Epithelial cell of prostate (primary cell): Measurements from ENCODE around the gene ATAD1.
"Not testable (repeated sequence)": the region's sequence is repeated elsewhere in the genome, so short reads cannot be mapped to it uniquely, and the experiment has no call there.

Source experiments
- DNase-seq: peaks from one replicate; pipeline ENCODE4 v3.0.0-alpha.2; 2011; ENCODE audit warnings: low read depth, low spot score
- H3K27ac ChIP-seq: fragments of 450-650 bp; 2 replicates; pipeline ENCODE4 v1.5.1; 2017; ENCODE audit warnings: mild to moderate bottlenecking

Gene ATAD1

DNA sequence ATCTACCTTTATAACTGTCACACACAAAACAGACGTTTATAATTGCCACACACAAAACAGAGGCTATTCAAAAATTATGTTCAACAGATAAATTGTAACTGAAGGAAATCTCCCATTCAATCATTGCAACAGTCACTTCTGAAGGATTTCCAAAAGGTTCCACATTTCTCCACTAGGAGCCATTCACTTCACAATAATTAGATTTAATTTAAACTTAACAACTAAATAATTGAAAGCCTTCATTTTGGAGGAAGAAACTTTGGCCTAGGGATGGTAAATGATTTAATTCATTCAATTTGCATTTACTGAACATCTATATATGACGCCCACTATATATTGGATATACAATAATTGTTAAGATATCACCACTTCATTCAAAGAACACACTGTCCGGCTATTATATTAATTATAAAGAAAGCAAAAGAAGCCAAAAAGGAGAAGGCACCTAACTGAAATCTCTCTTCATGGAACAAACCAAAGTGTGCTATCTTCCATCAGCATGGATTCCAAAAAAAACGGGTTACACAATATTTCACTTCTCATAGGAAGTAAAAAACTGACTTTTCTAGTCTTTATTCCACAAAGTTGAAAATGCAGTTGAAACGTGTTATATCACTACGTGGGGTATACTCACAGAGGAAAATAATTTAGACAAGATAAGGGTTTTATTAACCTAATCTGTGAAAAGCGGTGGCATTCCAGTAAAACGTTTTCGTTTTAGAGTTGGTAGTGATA is 1.7 kb downstream of the ATAD1 start:
- DNase-seq: no peak
- H3K27ac ChIP-seq: no peak overlapping the region

DNA sequence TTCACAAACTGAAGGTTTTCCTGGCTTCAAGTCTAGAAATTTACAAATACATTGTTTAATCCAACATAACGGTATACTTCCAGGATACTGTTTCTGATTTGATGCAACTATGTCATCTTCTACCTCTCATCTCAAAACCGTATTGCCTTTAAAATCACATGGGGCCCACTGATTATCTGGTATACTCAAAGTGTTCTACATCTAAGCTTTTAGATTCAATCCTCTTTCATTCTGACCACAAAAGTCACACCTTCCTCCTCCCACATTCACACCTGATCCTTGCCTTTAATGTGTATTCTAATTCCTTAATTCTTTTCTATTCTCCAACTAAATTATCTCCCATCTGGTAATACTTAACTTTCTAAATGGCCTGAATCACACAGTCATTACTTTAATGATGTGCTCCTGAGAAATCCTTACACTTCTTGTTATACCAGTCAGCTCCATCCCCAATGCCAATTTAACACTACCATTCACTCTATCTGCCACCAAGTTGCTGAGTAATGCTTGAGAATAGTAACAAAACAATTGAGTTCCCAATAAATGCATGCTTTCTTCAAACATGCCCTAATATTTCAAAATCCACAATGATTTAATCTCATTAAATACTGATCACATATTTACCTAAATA is 13.0 kb downstream of the ATAD1 start:
- no peak for DNase-seq

DNA sequence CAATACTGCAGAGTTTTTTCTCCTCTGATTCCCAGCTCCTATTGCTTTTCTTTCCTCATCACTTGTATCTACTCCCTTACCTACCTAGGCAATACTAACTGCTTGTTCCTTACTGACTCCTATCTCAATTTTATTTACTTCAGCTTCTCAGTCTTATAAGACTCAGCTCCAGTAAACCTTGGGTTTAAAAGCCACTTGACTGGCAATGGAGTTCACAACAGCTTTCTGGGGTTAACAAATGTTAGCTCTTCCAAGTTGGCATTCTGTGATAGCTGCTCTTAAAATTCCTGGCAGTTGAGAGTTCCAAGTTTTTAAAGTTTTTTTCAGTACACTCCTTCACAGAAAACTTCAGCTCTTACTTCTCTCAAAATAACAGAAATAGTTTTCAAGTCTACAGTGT is 14.2 kb downstream of the ATAD1 start:
- no peak overlapping the region for H3K27ac ChIP-seq
- DNase-seq: no peak

More for the DNA sequence above, 13.0 kb downstream of the ATAD1 start:
- no peak overlapping the region for H3K27ac ChIP-seq

DNA sequence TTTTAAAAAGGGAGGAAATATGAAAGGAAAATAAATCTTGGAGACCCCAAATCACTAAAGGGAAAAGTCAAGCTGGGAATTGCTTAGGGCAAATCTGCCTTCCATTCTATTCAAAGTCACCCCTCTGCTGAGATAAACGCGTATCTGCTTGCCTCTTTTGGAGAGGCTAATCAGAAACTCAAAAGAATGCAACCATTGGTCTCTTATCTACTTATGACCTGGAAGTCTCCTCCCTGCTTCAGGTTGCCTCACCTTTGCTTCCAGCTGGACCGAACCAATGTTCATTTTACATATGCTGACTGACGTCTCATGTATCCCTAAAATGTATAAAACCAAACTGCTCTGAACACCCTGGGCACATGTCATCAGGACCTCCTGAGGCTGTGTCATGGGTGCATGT is 14.7 kb downstream of the ATAD1 start:
- no peak overlapping the region for H3K27ac ChIP-seq
- DNase-seq: no peak

DNA sequence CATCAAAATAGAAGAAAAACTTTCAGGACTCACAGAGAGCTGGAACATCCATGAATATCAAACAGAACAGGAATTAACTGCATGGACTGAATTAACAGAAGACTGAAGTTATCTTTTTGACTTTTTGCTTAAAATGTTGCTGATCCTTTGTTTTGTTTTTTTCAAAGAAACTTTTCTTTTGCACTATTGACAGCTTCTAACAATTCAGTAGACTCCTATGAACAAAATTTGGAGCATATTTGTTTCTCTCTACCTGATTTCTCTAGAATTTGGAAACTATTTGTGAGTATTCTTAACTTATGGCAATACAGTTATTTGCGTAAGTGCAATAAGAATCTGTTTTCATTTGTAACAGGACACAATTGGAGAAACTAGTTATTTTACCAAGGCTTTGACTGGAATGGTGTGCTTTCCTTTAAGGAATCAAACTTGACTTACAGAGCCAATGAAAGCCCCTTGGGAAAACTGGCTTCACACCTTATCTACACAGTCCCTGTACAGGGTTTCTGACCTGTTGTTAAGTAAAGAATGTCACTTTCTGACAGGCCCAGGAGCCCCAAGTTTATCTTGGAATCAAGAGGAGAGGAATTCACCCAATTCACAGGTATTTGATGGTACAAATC is 16.1 kb downstream of the ATAD1 start:
- not testable (repeated sequence) for DNase-seq, H3K27ac ChIP-seq

DNA sequence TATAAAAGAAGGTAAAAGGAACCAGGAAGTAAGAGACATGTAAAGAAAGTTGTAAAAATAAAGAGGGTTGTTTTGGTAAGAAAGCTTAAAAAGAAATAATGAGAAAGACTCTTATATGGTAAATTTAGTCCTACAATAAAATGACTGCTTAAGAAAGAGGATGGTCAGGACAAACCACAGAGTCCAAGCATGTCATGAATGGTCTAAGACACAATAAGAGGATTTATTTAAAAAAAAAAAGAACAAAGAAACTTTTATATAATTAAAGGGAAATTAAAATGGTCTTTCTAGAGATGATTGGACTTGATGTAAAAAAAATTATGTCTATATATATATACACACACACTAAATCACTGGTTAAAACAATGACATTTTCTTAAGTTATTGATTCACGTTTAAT is 18.2 kb downstream of the ATAD1 start:
- DNase-seq: no peak
- no peak overlapping the region for H3K27ac ChIP-seq

DNA sequence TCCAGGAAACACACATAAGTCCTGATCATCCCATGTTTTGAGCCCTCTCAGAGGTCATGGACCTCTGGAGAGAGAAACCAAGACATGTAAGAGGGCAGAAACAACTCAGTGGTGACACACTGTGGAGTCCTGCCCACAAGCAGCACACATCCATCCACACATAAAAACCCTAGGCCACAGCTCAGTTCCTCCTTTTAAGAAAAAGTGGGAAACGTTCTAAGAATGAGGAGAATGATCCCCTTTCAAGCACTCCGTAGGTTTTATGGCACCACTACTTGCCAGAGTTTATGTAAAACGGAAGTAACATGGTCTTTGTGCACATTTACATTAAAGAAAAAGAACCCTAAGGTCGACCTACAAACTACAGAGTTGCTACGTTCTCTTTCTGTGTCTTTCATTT is 19.9 kb downstream of the ATAD1 start:
- H3K27ac ChIP-seq: no peak overlapping the region
- no peak for DNase-seq

DNA sequence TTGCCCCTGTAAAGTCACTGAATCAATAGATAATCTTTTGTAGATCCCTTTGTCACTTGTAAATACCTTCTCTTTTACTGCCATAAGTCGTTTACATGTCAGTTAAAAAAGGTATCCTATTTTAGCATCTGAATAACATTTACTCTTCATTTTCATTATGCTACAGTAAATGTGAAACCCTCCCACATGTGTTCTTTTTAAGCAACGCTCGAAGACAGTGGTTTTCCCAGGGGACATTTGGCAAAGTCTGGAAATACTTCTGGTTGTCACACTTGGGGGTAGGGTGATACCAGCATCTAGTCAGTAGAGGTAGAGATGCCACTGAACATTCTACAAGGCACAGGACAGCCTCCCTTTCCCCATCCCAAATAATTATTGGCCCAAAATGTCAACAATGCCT is 23.7 kb downstream of the ATAD1 start:
- DNase-seq: no peak

DNA sequence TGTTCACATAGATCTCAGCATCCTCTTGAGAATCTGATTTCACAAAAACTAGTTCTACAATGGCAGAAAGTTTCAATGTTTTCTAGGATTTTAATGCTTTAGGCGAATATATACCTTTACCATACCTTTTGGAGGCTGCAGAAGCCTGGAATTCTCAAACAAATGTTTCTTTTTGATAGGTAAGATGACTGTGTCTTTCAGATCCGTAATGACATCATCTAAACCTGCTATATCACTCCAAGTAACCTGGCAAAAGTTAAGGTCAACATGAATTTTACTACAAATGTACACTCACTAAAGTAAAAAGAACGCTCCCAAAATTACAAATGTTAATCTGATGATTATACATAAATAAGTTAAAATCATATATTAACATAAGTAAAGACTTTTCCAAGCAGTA is 27.8 kb downstream of the ATAD1 start:
- H3K27ac ChIP-seq: no peak overlapping the region

More for the DNA sequence above, 23.7 kb downstream of the ATAD1 start:
- no peak overlapping the region for H3K27ac ChIP-seq

DNA sequence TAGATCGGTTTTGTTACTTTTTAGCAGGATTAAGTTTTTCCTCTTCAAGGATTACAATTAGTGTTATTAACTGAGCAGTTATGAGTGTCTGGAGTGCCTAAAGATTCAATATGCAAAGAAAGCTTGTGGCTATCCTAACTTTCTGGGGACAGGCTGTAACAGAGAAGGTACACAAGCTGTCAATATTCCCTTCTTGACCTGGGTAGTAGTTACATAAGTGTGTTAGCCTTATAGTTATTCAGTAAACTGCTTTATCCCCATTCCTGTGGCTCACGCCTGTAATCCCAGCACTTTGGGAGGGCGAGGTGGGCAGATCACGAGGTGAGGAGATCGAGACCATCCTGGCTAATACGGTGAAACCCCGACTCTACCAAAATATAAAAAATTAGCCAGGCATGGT is 31.6 kb downstream of the ATAD1 start:
- no peak for DNase-seq
- H3K27ac ChIP-seq: no peak overlapping the region

More for the DNA sequence above, 27.8 kb downstream of the ATAD1 start:
- no peak for DNase-seq

DNA sequence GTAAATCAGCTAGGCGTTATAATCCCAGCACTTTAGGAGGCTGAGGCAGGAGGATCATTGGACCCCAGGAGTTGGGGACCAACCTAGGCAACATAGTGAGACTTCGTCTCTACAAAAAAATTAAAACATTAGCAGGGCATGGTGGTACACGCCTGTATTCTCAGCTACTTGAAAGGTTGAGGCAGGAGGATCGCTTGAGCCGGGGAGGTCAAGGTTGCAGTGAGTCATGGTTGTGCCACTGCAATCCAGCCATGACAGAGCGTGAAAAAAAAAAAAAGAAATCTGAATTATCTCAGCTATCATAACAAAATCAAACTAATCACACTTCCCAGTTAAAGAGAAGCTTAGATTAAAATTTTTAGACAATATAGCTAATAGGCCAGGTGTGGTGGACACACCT is 35.3 kb downstream of the ATAD1 start:
- no peak overlapping the region for H3K27ac ChIP-seq
- DNase-seq: no peak

DNA sequence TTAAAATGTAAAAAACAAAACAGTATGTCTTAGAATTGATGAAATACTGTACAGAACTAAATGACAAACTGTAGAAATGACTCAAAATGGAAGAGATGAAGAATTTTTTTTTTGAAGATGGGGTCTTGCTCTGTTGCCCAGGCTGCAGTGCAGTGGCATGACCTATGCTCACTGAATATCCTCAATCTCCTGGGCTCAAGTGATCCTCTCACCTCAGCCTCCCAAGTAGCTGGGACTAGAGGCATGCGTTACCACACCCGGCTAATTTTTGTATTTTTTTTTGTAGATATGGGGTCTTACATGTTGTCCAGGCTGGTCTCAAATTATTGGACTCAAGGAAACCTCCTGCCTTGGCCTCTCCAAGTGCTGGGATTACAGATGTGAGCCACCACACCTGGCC is 36.5 kb downstream of the ATAD1 start:
- DNase-seq: no peak

DNA sequence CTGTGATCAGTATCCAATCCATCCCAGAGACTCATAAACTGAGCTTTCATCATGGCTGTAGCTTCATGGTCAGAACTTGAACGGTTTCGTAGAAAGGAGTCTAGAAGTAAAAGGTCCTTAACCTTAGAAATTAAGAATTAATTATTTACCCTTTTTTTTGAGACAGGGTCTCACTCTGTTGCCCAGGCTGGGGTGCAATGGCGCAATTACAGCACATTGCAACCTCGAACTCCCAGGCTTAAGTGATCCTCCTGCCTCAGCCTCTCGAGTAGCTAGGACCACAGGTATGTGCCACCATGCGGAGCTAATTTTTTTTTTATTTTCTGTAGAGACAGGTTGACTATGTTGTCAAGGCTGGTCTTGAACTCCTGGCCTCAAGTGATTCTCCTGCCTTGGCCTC is 41.7 kb downstream of the ATAD1 start:
- no peak for DNase-seq
- H3K27ac ChIP-seq: peak overlapping the region; percentile 71

More for the DNA sequence above, 36.5 kb downstream of the ATAD1 start:
- no peak overlapping the region for H3K27ac ChIP-seq

DNA sequence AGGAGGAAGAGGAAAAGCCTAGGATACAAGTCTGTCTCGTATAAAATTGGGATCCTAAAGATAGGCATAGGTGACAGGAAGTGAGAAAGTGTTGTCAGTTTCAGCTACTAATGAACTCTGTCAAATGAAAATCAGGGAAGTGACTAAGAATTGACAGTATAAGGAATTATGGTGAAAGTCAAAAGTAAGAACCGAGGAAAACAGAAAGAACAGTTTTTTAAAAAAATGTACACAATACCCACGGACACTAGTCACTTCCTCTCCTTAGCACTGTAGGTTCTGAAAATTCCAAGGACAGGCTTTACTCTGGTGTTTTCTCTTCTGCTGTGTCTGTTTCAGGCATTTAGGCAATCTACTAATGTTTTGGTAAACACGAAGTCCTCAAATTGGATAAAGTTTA is 42.3 kb downstream of the ATAD1 start:
- H3K27ac ChIP-seq: peak overlapping the region; percentile 71
- DNase-seq: no peak

DNA sequence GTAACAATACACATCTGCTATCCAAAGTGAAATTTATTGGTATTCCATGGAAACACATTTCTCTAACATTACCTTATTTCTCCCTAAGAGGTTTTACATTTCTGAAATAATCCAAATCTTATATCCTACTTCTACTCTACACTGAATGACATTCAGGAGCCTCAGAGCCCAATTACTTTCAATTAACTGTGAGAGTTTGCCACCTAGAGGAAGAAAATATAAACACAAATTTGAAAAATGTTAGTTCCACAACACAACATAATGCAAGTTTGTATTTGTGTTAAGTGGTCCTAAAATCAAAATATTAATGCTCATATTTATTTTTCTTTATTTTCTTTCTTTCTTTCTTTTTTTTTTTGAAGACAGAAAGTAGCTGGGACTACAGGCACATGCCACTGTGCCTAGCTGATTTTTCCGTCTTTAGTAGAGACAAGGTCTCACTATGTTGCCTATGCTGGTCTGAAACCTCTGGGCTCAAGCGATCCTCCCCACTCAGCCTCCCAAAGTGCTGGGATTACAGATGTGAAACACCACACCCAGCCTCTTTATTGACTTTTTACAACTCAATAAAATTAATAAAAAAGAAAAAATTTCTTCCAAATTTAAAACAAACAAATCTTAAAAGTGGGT is 46.0 kb downstream of the ATAD1 start:
- no peak for DNase-seq

DNA sequence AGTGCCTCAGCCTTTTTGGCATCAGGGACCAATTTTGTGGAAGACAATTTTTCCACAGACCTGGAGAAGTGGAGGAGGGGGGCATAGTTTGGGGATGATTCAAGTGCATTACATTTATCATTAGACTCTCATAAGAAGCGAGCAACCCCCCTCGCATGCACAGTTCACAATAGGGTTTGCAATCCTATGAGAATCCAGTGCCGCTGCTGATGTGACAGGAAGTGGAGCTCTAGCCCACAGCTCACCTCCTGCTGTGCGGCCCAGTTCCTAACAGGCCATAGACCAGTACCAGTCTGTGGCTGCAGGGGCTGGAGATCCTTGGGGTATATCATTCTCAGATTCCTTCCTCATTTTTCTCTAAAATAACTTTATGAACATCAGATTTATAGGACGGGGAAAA is 50.8 kb downstream of the ATAD1 start:
- H3K27ac ChIP-seq: no peak overlapping the region
- DNase-seq: no peak

More for the DNA sequence above, 46.0 kb downstream of the ATAD1 start:
- no peak overlapping the region for H3K27ac ChIP-seq

DNA sequence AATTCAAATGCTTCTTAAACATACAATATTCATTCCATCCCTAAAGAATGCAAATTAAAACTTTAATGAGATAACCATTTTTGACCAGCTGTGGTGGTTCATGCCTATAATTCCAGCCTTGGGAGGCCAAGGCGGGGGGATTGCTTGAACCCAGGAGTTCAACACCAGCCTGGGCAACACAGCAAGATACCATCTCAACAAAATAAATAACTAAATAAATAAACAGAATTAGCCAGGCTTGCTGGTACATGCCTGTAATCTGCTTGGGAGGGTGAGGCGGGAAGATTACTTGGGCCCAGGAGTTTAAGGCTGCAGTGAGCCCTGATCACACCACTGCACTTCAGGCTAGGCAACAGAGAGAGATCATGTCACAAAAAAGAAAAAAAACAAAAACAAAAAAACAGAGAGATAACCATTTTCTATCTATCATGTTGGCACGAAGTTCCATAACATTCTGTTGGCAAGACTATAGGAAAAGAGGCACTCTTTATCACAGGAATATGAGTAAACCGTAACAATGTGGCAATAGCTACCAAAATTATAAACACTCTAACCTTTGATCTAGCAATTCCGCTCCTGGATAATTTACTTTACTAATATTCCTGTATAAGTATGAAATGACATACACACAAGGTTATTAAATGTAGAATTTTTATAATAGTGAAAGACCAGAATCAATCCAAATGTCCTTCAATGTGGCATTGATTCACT is 52.2 kb downstream of the ATAD1 start:
- no peak overlapping the region for H3K27ac ChIP-seq
- DNase-seq: no peak

DNA sequence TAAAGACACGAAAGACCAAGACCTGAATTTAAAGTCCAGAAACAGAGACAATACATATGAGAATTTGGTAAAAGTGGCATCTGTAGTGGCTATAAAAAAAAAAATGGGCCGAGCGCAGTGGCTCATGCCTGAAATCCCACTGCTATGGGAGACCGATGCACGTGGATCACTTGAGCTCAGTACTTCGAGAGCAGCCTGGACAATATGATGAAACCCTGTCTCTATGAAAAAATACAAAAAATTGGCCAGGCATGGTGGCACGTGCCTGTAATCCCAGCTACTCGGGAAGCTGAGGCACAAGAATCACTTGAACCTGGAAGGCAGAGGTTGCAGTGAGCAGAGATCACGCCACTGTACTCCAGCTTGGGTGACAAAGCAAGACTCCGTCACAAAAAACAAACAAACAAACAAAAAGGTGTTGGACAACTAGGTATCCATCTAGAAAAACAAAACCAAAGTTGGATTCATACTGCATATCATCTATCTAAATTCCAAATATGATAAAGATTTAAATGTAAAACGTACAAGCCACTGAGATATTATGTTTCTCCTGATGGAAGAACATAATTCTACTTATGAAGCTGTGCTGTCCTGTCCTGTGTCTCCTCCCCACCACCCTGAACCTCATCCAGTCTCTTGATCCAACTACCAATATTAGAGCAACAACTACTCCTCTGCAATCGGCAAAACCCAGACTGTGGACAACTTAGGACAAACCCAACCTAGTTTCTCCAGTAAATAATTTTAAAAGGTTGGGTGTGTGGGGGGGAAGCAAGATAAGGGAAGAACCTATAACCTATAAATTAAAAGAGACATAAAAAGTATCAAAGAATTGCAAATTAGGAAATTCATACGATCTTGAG is 53.7 kb downstream of the ATAD1 start:
- no peak for DNase-seq
- H3K27ac ChIP-seq: no peak overlapping the region

DNA sequence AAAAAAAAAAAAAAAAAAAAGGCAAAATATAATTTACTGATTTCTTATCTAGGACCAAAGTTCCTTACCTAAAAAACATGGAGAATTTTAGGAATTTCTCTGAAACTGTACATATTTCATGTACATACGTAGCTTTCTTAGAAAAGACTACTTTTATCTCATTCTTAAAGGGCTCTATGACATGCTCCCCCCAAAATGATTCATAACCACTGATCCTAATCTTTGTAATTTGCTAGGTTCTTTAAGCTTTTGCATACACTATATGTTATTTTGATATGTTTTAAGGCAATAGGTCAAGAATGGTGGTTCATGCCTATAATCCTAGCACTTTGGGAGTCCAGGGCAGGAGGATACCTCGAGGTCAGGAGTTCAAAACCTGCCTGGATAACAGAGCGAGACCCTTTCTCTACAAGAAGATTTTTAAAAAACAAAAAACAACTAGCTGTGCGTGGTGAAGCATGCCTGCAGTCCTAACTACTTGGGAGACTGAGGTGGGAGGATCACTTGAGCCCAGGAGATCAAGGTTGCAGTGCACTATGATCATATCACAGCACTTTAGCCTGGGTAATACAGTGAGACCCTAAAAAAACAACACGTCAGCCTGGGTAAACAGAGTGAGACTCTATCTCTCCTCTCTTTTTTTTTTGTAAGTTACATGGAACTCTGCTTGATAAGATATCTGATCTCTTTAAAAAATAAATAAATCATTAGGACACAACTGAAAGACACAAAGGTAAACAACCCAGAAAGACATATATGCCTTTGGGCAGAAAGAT is 54.8 kb downstream of the ATAD1 start:
- DNase-seq: no peak
- H3K27ac ChIP-seq: no peak overlapping the region
